A673 (cell line): ENCODE data around the gene OR2Y1. TPM values are rescaled to one million over a fixed set of nuclear protein-coding genes. Genes with fewer than 3 reads are reported as not detected.

Experiments used
- BruUV-seq: library from RNA; stranded (reverse); fragments of 400-500 nt; replicated peaks from 2 replicates; lab custom pipeline; 2021; lab: Mats Ljungman, UMichigan
- CTCF ChIA-PET: fragments of 300-600 bp; sonication (Branson Sonifier 250); formaldehyde crosslinking; loops from one replicate; lab custom pipeline; 2022; ENCODE audit warnings: antibody characterized with exemption; lab: Charles Lee
- POLR2A ChIA-PET: fragments of 300-600 bp; sonication (Branson Sonifier 250); formaldehyde crosslinking; loops from one replicate; lab custom pipeline; 2022; ENCODE audit warnings: antibody characterized with exemption; ENCODE audit not compliant: low non-redundant PET; lab: Charles Lee
- DNase-seq: peaks from one replicate; pipeline ENCODE4 v3.0.0-alpha.2; 2015; ENCODE audit warnings: low spot score
- H3K27ac ChIP-seq: fragments of 200-600 bp; sonication (generic); 2 replicates; pipeline ENCODE4 v1.5.1; 2016; ENCODE audit warnings: mixed run types, low read depth, mild to moderate bottlenecking, mixed read lengths, antibody characterized with exemption, low read length; ENCODE audit not compliant: poor library complexity, severe bottlenecking
- H3K27me3 ChIP-seq: fragments of 200-600 bp; sonication (generic); replicated peaks from 2 replicates; pipeline ENCODE4 v1.6.1; 2017; ENCODE audit warnings: mixed run types, low read depth, mild to moderate bottlenecking, mixed read lengths, antibody characterized with exemption, low read length; ENCODE audit not compliant: insufficient read depth, poor library complexity
- H3K36me3 ChIP-seq: fragments of 200-600 bp; sonication (generic); 2 replicates; pipeline ENCODE4 v1.6.1; 2016; ENCODE audit warnings: mixed run types, mild to moderate bottlenecking, mixed read lengths, antibody characterized with exemption, low read length; ENCODE audit not compliant: insufficient read depth, poor library complexity, severe bottlenecking
- H3K4me1 ChIP-seq: fragments of 200-600 bp; sonication (generic); 2 replicates; pipeline ENCODE4 v1.6.1; 2017; ENCODE audit warnings: mixed run types, mild to moderate bottlenecking, mixed read lengths, antibody characterized with exemption, low read length; ENCODE audit not compliant: insufficient read depth, poor library complexity, severe bottlenecking
- H3K4me3 ChIP-seq: fragments of 200-600 bp; sonication (generic); 2 replicates; pipeline ENCODE4 v1.5.1; 2016; ENCODE audit warnings: low read depth, mixed run types, mild to moderate bottlenecking, mixed read lengths, low read length; ENCODE audit not compliant: poor library complexity, severe bottlenecking
- H3K9me3 ChIP-seq: fragments of 200-600 bp; sonication (generic); 2 replicates; pipeline ENCODE4 v1.6.1; 2016; ENCODE audit warnings: mixed run types, low read depth, mild to moderate bottlenecking, mixed read lengths, antibody characterized with exemption, low read length; ENCODE audit not compliant: poor library complexity, severe bottlenecking
- CTCF ChIP-seq: fragments of 300-800, 200-600 bp; sonication (generic); conservative IDR thresholded peaks from 2 replicates; pipeline ENCODE4 v1.5.1; 2017; ENCODE audit warnings: low read depth, mild to moderate bottlenecking, antibody characterized with exemption, low read length, moderate library complexity, mixed read lengths
- EZH2 ChIP-seq: fragments of 200-600 bp; sonication (generic); IDR thresholded peaks from 2 replicates; pipeline ENCODE4 v1.6.1; 2017; ENCODE audit warnings: borderline replicate concordance, low read depth, mild to moderate bottlenecking, mixed read lengths, antibody characterized with exemption, low read length; ENCODE audit not compliant: poor library complexity, severe bottlenecking
- intact Hi-C: fragments of 100-400 bp; cut with micrococcal nuclease; formaldehyde crosslinking; loops from one replicate; pipeline ENCODE4 v1.10.0; 2022; ENCODE audit not compliant: unreplicated experiment
- total RNA-seq: library from RNA; stranded (reverse); gene quantifications from 2 replicates; pipeline ENCODE4 v1.2.3, GENCODE V29; 2021

Gene OR2Y1
- total RNA-seq, 1 experiment from 2014 or later: not detected

DNA sequence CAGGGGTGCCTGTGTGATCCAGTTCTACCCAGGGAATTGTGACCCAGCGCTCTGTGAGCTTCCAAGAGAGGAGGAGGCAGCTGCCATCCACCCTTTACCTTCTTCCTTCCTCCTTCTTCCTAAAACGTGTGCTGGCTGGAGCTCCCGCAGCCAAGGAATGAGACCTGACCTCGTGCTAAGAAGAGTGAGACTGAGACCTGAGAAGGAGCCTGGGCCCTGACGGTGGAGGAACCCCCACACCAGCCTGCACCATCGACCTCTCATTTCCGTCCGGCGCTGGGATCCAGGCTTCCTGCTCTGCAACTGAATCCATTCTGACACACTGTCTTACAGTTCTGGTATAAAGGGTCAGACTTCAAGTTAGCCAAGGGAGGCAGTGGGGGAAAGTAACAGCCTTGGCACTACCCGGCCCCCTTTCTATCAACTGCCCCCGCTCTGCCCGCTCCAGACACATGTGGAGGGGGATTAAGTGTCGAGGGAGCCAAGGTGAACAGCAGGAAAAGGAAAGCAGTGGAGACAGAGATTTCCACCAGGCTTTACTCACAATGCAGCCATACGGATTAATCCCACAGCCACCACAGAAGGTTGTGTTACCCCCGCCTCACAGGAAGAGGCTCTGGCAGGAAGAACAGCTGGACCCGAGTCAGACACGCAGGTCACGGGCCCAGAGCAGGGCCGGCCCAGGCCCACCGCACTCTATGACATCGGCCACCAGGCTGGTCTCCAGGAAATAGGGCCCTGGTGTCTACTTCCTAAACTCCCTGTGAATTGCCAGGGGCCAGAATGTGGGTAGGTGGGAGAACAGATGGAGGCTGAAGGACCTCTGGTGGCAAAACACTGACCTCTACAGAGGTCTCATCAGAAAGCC lies 46.9 kb upstream of the OR2Y1 start:
- BruUV-seq: no TSS peak
- no peak for DNase-seq
- intact Hi-C loops: loop anchor here (10.0 kb wide), 1 partner anchor 368 kb away; no protein-coding TSS in a partner anchor
- H3K9me3 ChIP-seq: no peaks in the 10 kb centered on the region
- no peaks in the 10 kb centered on the region for H3K27me3 ChIP-seq
- TF ChIP-seq EZH2 (no peak), CTCF (no peak)
- CTCF ChIA-PET: interaction anchor here (0.5 kb wide), 1 partner anchor 24 kb away, joined by 4 read pairs; no protein-coding TSS in a partner anchor
- H3K36me3 ChIP-seq: peaks cover 8% of the 10 kb centered on the region
- POLR2A ChIA-PET: no interaction called here
- H3K4me1 ChIP-seq: no peaks in the 10 kb centered on the region
- no peak overlapping the region for H3K27ac ChIP-seq
- H3K4me3 ChIP-seq: no peak overlapping the region

- no TSS peak for BruUV-seq
- Histone ChIP-seq H3K27ac (no peak overlapping the region), H3K4me3 (no peak overlapping the region), H3K4me1 (no peaks in the 10 kb centered on the region), H3K27me3 (no peaks in the 10 kb centered on the region), H3K36me3 (peaks cover 3% of the 10 kb centered on the region), H3K9me3 (no peaks in the 10 kb centered on the region)
- intact Hi-C loops: loop anchor here (10.0 kb wide), 1 partner anchor 369 kb away; no protein-coding TSS in a partner anchor
- CTCF ChIA-PET: no interaction called here
- POLR2A ChIA-PET: no interaction called here
- TF ChIP-seq EZH2: no peak
- no peak for TF ChIP-seq CTCF
- peak; percentile 7 for DNase-seq
Observed at GRCh38 chr5:180785794-180786221, 46.0 kb upstream of the OR2Y1 start.

DNA sequence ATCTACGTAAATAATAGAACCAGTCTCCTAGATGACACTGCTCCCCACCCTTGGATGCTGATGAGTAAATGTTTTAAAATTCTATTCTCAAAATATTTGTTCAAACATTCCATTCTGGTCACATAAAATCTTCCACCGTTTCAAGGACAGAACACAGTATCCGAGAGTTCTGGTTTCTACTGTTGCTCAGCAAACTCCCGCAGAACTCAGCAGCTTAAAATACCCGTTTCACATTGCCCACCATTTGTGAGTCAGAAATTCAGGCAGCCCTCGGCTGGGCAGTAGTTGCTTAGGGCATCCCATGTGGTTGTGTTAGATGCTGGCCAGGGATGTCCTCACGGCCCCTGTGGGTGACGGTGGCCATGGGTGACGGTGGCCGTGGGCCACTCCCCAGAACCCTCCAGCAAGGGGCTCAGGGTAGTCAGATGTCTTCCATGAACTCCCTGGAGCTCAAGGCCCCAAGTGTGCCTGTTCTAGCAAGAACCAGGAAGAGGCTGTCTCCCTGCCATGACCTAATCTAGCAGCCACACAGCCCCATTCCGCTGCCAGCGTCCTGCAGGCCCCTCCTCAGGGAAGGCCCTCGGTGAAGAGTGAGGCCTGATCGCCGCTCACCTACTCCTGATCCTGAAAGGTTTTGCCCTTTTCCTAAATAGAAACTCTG lies 45.4 kb upstream of the OR2Y1 start:
- CTCF ChIA-PET: interaction anchor here (1.2 kb wide), 1 partner anchor 399 kb away, joined by 6 read pairs; no protein-coding TSS in a partner anchor
- no peaks in the 10 kb centered on the region for H3K27me3 ChIP-seq
- no peak for TF ChIP-seq EZH2
- no TSS peak for BruUV-seq
- intact Hi-C loops: loop anchor here (10.0 kb wide), 1 partner anchor 370 kb away; no protein-coding TSS in a partner anchor
- POLR2A ChIA-PET: no interaction called here
- no peaks in the 10 kb centered on the region for H3K4me1 ChIP-seq
- DNase-seq: no peak
- no peaks in the 10 kb centered on the region for H3K9me3 ChIP-seq
- no peak overlapping the region for H3K4me3 ChIP-seq
- no peak overlapping the region for H3K27ac ChIP-seq
- no peaks in the 10 kb centered on the region for H3K36me3 ChIP-seq
